ENCODE results near the gene NFYC. TPM values are rescaled to one million over a fixed set of nuclear protein-coding genes. Genes with fewer than 3 reads are reported as not detected.
A peak's percentile ranks its signal among the peaks of the same experiment; 100 is the strongest.

NFYC gene
- 10 to 100 TPM; 57.0 to 75.1 TPM for total RNA-seq

DNA sequence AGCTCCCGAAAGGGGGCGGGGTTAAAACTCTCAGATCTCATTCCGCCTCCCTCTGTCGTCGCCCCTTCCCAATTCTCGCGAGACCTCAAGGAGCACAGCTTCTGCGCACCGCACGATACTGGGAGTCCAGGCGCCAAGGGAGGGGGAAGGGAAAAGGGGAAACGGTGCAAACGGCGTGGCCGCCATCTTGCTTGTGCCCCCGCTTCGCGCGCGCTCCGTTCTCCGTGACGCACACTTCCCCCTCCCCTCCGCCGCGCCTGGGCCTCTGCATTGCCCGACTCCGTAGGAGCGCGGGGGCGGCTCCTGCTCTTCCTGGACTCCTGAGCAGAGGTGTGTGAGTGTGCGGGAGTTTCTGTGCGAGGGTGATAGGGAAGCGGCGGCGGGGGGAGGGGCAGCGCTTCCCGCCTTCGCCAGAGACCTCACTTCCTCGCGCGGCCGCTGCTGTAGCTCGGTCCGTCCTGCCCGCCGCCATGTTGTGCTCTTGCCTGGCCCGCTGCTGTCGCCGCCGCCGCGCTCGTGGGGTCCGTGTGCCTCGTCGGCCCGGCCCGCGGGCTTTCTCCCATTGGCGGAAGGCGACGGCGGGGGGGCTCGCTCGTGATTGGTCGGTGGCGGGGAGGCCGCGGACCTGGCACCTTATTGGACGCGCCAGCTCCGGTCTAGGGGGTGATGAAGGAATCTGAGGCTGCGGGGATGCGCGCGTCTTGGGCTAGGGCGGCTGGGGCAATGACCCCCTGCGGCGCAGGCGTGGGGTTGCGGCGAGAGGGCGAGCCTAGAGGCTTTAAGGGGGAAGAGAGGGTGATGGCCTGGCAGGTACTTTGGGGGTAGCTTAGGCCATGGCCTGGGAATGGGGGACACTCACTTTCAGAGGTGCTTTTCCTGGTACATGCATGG lies at the start of gene NFYC:
Gene NFYC, plus strand, starts transcription at position 167 of the 891 bp plus-strand sequence. CDS start 47,140 bp downstream, outside the sequence.
- Histone ChIP-seq H3K36me3 (no peaks in the 10 kb centered on the region), H3K4me1 (peaks cover 0 to 34% of the 10 kb centered on the region in 2 donors), H3K27me3 (no peaks in the 10 kb centered on the region), H3K4me3 (peak within 1 kb of the TSS; percentile 86 to 91), H3K27ac (peak within 1 kb of the TSS; percentile 100), H3K9me3 (no peaks in the 10 kb centered on the region)
- TF ChIP-seq, protein P1, sequence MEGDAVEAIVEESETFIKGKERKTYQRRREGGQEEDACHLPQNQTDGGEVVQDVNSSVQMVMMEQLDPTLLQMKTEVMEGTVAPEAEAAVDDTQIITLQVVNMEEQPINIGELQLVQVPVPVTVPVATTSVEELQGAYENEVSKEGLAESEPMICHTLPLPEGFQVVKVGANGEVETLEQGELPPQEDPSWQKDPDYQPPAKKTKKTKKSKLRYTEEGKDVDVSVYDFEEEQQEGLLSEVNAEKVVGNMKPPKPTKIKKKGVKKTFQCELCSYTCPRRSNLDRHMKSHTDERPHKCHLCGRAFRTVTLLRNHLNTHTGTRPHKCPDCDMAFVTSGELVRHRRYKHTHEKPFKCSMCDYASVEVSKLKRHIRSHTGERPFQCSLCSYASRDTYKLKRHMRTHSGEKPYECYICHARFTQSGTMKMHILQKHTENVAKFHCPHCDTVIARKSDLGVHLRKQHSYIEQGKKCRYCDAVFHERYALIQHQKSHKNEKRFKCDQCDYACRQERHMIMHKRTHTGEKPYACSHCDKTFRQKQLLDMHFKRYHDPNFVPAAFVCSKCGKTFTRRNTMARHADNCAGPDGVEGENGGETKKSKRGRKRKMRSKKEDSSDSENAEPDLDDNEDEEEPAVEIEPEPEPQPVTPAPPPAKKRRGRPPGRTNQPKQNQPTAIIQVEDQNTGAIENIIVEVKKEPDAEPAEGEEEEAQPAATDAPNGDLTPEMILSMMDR (IDR thresholded peaks at IDR 0.05): no peak
- DNase-seq (ENCODE audit: low spot score): peak; percentile 98

DNA sequence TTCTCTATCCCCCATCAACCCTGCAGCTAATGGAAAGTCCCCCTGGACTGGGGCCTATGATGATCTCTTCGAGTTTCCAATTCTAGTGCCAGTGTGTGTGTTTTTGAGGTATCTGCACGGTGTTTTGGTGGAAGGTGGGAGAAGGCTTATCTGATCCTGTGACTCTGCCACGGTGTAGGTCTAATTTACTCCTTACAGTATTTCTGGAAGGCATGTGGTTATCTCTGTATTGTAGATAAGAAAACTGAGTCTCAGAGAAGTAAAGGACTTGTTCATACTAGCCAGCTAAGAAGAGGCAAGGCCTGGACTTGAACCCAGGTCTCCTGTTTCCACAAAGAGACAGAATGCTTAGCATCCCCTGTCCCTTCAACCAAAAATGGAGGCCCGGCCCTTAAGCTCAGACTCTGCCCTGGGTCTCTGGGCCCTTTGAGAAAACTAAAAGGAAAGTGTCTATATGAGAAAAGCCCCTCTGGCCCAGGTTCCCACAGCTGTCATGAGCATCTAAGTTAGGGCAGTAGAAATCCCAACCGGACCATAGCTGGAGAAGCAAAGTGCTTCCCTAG lies 46.3 kb upstream of the NFYC start:
- Histone ChIP-seq H3K27ac (no peak overlapping the region), H3K4me1 (peaks cover 0 to 5% of the 10 kb centered on the region in 2 donors), H3K27me3 (no peaks in the 10 kb centered on the region), H3K36me3 (no peaks in the 10 kb centered on the region), H3K9me3 (no peaks in the 10 kb centered on the region), H3K4me3 (no peak overlapping the region)
- TF ChIP-seq, protein P1 (IDR thresholded peaks at IDR 0.05): no peak
- DNase-seq (ENCODE audit: low spot score): no peak

DNA sequence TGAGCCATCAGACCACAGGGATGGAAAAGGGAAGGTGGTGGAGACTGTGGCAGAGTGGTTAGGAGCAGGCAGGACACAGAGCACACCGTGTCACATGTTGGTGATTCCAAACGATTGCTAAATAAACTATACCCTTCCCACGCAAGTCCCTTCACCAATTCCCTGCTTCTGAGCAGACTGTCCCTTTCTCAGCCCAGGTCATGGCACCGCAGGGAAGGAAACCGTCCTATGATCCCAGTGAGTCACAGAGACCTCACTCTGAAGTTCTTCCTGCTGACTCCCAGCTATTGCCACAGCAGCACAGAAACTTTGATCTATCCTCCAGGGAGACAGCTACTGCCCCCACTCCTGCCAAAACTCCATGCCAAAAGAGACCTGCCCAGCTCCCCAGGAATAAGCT lies 45.2 kb upstream of the NFYC start:
- peaks cover 0 to 9% of the 10 kb centered on the region in 2 donors for H3K4me1 ChIP-seq
- no peak overlapping the region for H3K27ac ChIP-seq
- no peaks in the 10 kb centered on the region for H3K36me3 ChIP-seq
- DNase-seq (ENCODE audit: low spot score): no peak
- no peaks in the 10 kb centered on the region for H3K27me3 ChIP-seq
- TF ChIP-seq, protein P1 (IDR thresholded peaks at IDR 0.05): no peak
- no peak overlapping the region for H3K4me3 ChIP-seq
- no peaks in the 10 kb centered on the region for H3K9me3 ChIP-seq

DNA sequence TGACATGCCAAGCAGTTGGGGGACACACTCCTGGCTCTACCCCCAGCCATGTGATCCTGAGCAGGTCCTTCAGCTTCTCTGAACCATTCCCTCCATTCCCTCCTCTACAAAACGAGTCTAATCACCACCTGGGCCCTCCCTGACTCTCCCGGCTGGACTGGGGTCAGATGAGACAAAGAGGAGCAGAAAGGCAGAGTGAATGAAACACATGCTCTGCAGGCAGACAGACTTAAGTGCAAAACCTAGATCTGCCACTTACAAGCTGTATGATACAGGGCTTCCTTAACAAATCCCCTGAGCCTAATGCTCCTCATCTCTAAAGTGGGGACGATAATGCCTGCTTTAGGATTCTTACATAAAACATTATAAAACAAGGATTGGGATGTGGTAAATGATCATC lies 43.3 kb upstream of the NFYC start:
- TF ChIP-seq, protein P1 (IDR thresholded peaks at IDR 0.05): no peak
- no peak overlapping the region for H3K27ac ChIP-seq
- H3K27me3 ChIP-seq: no peaks in the 10 kb centered on the region
- H3K4me1 ChIP-seq: peaks cover 0 to 9% of the 10 kb centered on the region in 2 donors
- no peaks in the 10 kb centered on the region for H3K9me3 ChIP-seq
- no peaks in the 10 kb centered on the region for H3K36me3 ChIP-seq
- no peak for DNase-seq (ENCODE audit: low spot score)
- no peak overlapping the region for H3K4me3 ChIP-seq

DNA sequence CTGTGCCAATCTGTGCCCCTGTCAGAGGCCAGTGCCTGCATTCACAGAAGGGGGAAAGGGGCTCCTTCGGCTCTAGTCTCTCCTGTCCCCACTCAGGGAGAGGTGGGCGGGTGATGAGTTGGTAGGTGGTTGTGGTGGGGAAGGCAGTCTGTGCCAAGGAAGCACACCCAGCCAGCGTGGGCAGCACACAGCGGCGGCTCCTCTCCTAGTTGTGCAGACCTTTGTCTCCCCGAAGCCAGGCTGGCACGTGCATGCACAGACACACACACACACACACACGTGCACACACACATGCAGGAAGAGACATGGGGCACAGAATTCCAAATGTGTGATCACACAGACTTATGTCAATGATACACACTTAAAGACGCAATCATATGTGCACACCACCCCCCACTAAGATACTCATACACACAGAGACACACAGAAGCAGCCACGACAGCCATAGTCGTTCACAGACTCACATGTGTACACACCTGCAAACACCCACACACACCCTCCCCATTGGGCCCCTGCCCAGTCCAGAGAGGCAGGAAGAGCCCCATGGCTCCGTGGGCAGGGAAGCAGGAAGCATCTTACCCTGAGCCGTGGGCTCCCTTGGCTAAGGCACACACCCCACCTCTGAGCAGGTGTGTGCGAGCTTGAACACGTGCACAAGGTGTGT lies 42.4 kb upstream of the NFYC start:
- H3K27ac ChIP-seq: no peak overlapping the region
- TF ChIP-seq, protein P1 (IDR thresholded peaks at IDR 0.05): no peak
- H3K4me3 ChIP-seq: no peak overlapping the region
- no peak for DNase-seq (ENCODE audit: low spot score)
- H3K4me1 ChIP-seq: peaks cover 0 to 10% of the 10 kb centered on the region in 2 donors
- no peaks in the 10 kb centered on the region for H3K9me3 ChIP-seq
- H3K27me3 ChIP-seq: no peaks in the 10 kb centered on the region
- no peaks in the 10 kb centered on the region for H3K36me3 ChIP-seq
